Transverse colon (tissue), 4 donors: Measurements from ENCODE around the gene KPRP. TPM values are rescaled to one million over a fixed set of nuclear protein-coding genes. Genes with fewer than 3 reads are reported as not detected.

Experiments used
- DNase-seq: peaks from one replicate; pipeline ENCODE4 v3.0.0-alpha.2; 2019
- H3K27ac ChIP-seq, 4 donors: fragments of 200-600 bp; sonication (generic); 2 replicates each; pipeline ENCODE4 v1.5.1; 2016 to 2018; ENCODE audit warnings: inconsistent platforms in 4 of 4
- H3K27me3 ChIP-seq: fragments of 200-600 bp; sonication (generic); 2 replicates; pipeline ENCODE4 v1.5.1; 2017; ENCODE audit warnings: inconsistent platforms
- H3K36me3 ChIP-seq, 4 donors: fragments of 200-600 bp; sonication (generic); 2 replicates each; pipeline ENCODE4 v1.5.1; 2017 to 2019; ENCODE audit warnings: inconsistent platforms in 4 of 4
- H3K4me1 ChIP-seq, 4 donors: fragments of 200-600 bp; sonication (generic); 2 replicates each; pipeline ENCODE4 v1.5.1; 2017 to 2020; ENCODE audit warnings: inconsistent platforms in 4 of 4
- H3K4me3 ChIP-seq, 4 donors: fragments of 200-600 bp; sonication (generic); 1 replicate in 1 of 4; 2 replicates in 3 of 4; pipeline versions ENCODE4 v1.5.1 to v1.6.1; 2017 to 2019; ENCODE audit warnings: inconsistent platforms in 4 of 4
- H3K9me3 ChIP-seq, 2 donors: fragments of 200-600 bp; sonication (generic); 2 replicates each; pipeline ENCODE4 v1.5.1; 2017 to 2019; ENCODE audit warnings: inconsistent platforms in 2 of 2
- EP300 ChIP-seq: sonication (generic); formaldehyde crosslinking; IDR thresholded peaks from one replicate; pipeline ENCODE4 v1.6.1; 2017; ENCODE audit warnings: antibody characterized with exemption, low read depth
- POLR2A ChIP-seq: fragments of 450-650 bp; IDR thresholded peaks from one replicate; pipeline ENCODE4 v1.6.1; 2016; ENCODE audit warnings: antibody characterized with exemption, mild to moderate bottlenecking, moderate library complexity
- POLR2AphosphoS5 ChIP-seq, 3 donors: sonication (generic); formaldehyde crosslinking; IDR thresholded peaks; one replicate each; pipeline ENCODE4 v1.6.1; 2016; ENCODE audit warnings: antibody characterized with exemption in 3 of 3
- WGBS, 2 donors: methylation state at CpG; one replicate each; pipeline ENCODE4 v1.1.5; 2018; ENCODE audit warnings: low coverage in 1 of 2; 5-methylcytosine and 5-hydroxymethylcytosine counted together
- in situ Hi-C, 4 donors: fragments of 200-750 bp; cut with MboI; loops; one replicate each; pipeline versions ENCODE4 v1.15.0 to v1.15.1; 2017; ENCODE audit warnings: low sequenced_read_pairs in 3 of 4, low pct_ligation_motif_present in 1 of 4, low pct_unique_long_range_greater_than_20kb in 1 of 4
- intact Hi-C: fragments of 100-400 bp; cut with DNase I; formaldehyde crosslinking; loops from one replicate; pipeline ENCODE4 v1.15.1; 2023; ENCODE audit warnings: low total_unique reads
- total RNA-seq, 4 donors: library from RNA; depleted of rRNA; stranded (reverse); fragments of >200 nt; gene quantifications; one replicate each; pipeline ENCODE4 v1.1.0, GENCODE V29; 2016
- TF ChIP-seq, protein P1 (sequence below), 5 experiments: fragments of 200-600 bp in 3 of 5; fragments of 450-650 bp in 2 of 5; sonication (generic) in 3 of 5; IDR thresholded peaks; 1 replicate in 2 of 5; 2 replicates in 3 of 5; pipeline ENCODE4 v1.5.1; 2016 to 2017; ENCODE audit warnings: antibody characterized with exemption in 5 of 5, inconsistent platforms in 3 of 5, mild to moderate bottlenecking in 2 of 5, moderate library complexity in 1 of 5

KPRP gene
- total RNA-seq, 4 donors from 2014 or later, result not detected

GRCh38 chr1:152783095-152783494 is 25.3 kb downstream of the KPRP start:
- no peaks in the 10 kb centered on the region for H3K36me3 ChIP-seq
- TF ChIP-seq, protein P1, sequence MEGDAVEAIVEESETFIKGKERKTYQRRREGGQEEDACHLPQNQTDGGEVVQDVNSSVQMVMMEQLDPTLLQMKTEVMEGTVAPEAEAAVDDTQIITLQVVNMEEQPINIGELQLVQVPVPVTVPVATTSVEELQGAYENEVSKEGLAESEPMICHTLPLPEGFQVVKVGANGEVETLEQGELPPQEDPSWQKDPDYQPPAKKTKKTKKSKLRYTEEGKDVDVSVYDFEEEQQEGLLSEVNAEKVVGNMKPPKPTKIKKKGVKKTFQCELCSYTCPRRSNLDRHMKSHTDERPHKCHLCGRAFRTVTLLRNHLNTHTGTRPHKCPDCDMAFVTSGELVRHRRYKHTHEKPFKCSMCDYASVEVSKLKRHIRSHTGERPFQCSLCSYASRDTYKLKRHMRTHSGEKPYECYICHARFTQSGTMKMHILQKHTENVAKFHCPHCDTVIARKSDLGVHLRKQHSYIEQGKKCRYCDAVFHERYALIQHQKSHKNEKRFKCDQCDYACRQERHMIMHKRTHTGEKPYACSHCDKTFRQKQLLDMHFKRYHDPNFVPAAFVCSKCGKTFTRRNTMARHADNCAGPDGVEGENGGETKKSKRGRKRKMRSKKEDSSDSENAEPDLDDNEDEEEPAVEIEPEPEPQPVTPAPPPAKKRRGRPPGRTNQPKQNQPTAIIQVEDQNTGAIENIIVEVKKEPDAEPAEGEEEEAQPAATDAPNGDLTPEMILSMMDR (IDR thresholded peaks at IDR 0.05), result no peak
- no peak for TF ChIP-seq POLR2A
- TF ChIP-seq POLR2AphosphoS5 (IDR thresholded peaks at IDR 0.05), result no peak
- no peak for TF ChIP-seq EP300
- no peak for DNase-seq
- H3K4me1 ChIP-seq, result no peaks in the 10 kb centered on the region
- H3K9me3 ChIP-seq, result no peaks in the 10 kb centered on the region
- H3K27ac ChIP-seq, result no peak overlapping the region
- intact Hi-C loops (no loop called here), in situ Hi-C loops (no loop called here)
- H3K27me3 ChIP-seq, result no peaks in the 10 kb centered on the region
- no peak overlapping the region for H3K4me3 ChIP-seq
- 54% methylated on average over 2 of the region's 2 CpGs; no CpG with 5 or more reads in 1 of the 2 donors for WGBS, 2 donors

DNA sequence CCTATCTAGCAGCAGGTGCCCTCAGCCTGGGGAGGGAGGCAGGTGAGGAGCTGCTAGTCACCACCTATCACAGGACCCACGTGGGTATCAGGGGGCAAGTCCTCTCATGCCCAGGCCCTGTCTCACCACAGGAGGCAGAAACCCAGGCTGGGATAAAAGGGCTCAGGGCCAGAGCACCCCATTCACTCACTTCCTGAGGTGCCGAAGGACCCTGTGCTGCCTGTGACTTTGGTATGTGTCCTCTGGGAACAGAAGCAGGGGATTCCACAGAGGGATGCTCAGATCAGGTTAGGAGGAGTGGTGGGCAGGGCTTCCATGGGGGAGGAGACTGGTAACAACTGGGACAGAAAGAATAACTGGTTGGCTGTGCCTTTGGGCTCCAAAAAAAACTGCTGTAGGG is 28.3 kb downstream of the KPRP start, which contains the start of gene LCE1E:
LCE1E (plus strand) TSS at position 181 of the 400 bp plus-strand sequence. CDS start 1,043 bp downstream, outside the sequence.
- Histone ChIP-seq H3K4me1 (no peaks in the 10 kb centered on the region), H3K36me3 (no peaks in the 10 kb centered on the region), H3K4me3 (no peak within 1 kb of the TSS), H3K27ac (no peak within 1 kb of the TSS), H3K9me3 (no peaks in the 10 kb centered on the region), H3K27me3 (no peaks in the 10 kb centered on the region)
- TF ChIP-seq, protein P1 (IDR thresholded peaks at IDR 0.05), result no peak
- TF ChIP-seq POLR2A (no peak), EP300 (no peak), POLR2AphosphoS5 (IDR thresholded peaks at IDR 0.05) (no peak)
- in situ Hi-C loops (no loop called here), intact Hi-C loops (no loop called here)
- no peak for DNase-seq
- 47 to 63% methylated on average over 1 to 2 of the region's 2 CpGs for WGBS, 2 donors

GRCh38 chr1:152795686-152796085 is 37.9 kb downstream of the KPRP start:
- Histone ChIP-seq H3K27ac (no peak overlapping the region), H3K4me3 (no peak overlapping the region), H3K9me3 (no peaks in the 10 kb centered on the region), H3K4me1 (no peaks in the 10 kb centered on the region), H3K27me3 (no peaks in the 10 kb centered on the region), H3K36me3 (no peaks in the 10 kb centered on the region)
- WGBS, 2 donors, result 40 to 63% methylated on average over 3 to 4 of the region's 4 CpGs
- no peak for DNase-seq
- intact Hi-C loops (no loop called here), in situ Hi-C loops (no loop called here)
- TF ChIP-seq, protein P1 (IDR thresholded peaks at IDR 0.05), result no peak
- TF ChIP-seq EP300 (no peak), POLR2AphosphoS5 (IDR thresholded peaks at IDR 0.05) (no peak), POLR2A (no peak)

GRCh38 chr1:152796421-152796820 is 38.6 kb downstream of the KPRP start, which contains the start of gene LCE1D:
Gene LCE1D, plus strand, starts transcription at chr1:152796721. Its CDS starts 1,074 bp downstream, at chr1:152797795.
- in situ Hi-C loops, result no loop called here

More at GRCh38 chr1:152796421-152796820, 38.6 kb downstream of the KPRP start, which contains the start of gene LCE1D:
- 47 to 55% methylated on average over 2 to 3 of the region's 3 CpGs for WGBS, 2 donors
- Histone ChIP-seq H3K9me3 (no peaks in the 10 kb centered on the region), H3K4me3 (no peak within 1 kb of the TSS), H3K27me3 (no peaks in the 10 kb centered on the region), H3K4me1 (no peaks in the 10 kb centered on the region), H3K27ac (no peak within 1 kb of the TSS), H3K36me3 (no peaks in the 10 kb centered on the region)
- TF ChIP-seq, protein P1 (IDR thresholded peaks at IDR 0.05), result no peak
- TF ChIP-seq POLR2AphosphoS5 (IDR thresholded peaks at IDR 0.05) (no peak), POLR2A (no peak), EP300 (no peak)
- intact Hi-C loops, result no loop called here
- DNase-seq, result no peak
